Spleen (tissue), 7 donors: ENCODE results near the gene MALT1.

Experiments used
- CTCF ChIP-seq, 11 experiments: fragments of 200-600 bp in 7 of 11; fragments of 450-650 bp in 4 of 11; sonication (generic) in 4 of 11; IDR thresholded peaks in 8 of 11; conservative IDR thresholded peaks in 3 of 11; 1 replicate in 7 of 11; 2 replicates in 4 of 11; pipeline versions ENCODE4 v1.4.0 to v1.8.0; 2016 to 2021; ENCODE audit warnings: antibody characterized with exemption in 11 of 11, inconsistent platforms in 4 of 11, mild to moderate bottlenecking in 1 of 11
- POLR2A ChIP-seq, 3 donors: fragments of 450-650 bp; IDR thresholded peaks; one replicate each; pipeline ENCODE4 v1.5.1; 2017; ENCODE audit warnings: antibody characterized with exemption in 3 of 3, mild to moderate bottlenecking in 1 of 3
- POLR2AphosphoS5 ChIP-seq, 3 donors: sonication (generic); formaldehyde crosslinking; IDR thresholded peaks; one replicate each; pipeline ENCODE4 v1.5.1; 2017; ENCODE audit warnings: antibody characterized with exemption in 3 of 3
- donor health status: DM: no; HTN: no; CAD: no; lungs with moderate emphysema.
- donor health status: DM: no; HTN: no; CAD: no.
- donor health status: DM: no; HTN: no; CAD: no.

- TF ChIP-seq CTCF (IDR thresholded peaks at IDR 0.05 in 8 of 11, conservative IDR thresholded peaks at IDR 0.05 in 3 of 11) = no peak
- TF ChIP-seq POLR2A (IDR thresholded peaks at IDR 0.05) = no peak
- TF ChIP-seq POLR2AphosphoS5 (IDR thresholded peaks at IDR 0.05) = no peak
These were observed 9.1 kb upstream of the MALT1 start for GRCh38 chr18:58662118-58662517.
